ENCODE measurements around the gene KIT.

- TF ChIP-seq CTCF (IDR thresholded peaks at IDR 0.05 in 2 of 3, conservative IDR thresholded peaks at IDR 0.05 in 1 of 3; ENCODE audit: borderline replicate concordance in 1 of 3, insufficient read depth in 1 of 3, low read depth in 2 of 3, low read length in 2 of 3), result no peak
- TF ChIP-seq JUND (IDR thresholded peaks at IDR 0.05), result no peak
- no peak for TF ChIP-seq TCF7L2 (IDR thresholded peaks at IDR 0.05; ENCODE audit: borderline replicate concordance, extremely low read depth, insufficient read depth, insufficient read length)
- no peak for TF ChIP-seq POLR2AphosphoS5 (IDR thresholded peaks at IDR 0.05; ENCODE audit: low read depth, low read length)
- TF ChIP-seq EZH2 (IDR thresholded peaks at IDR 0.05), result no peak
- no peak for TF ChIP-seq POLR2A (IDR thresholded peaks at IDR 0.05; ENCODE audit: borderline replicate concordance, extremely low read depth, insufficient read depth, insufficient read length)
- no peak for TF ChIP-seq REST (IDR thresholded peaks at IDR 0.05; ENCODE audit: low read depth)
- no peak for TF ChIP-seq SP1 (IDR thresholded peaks at IDR 0.05; ENCODE audit: low read depth)
- no peak for TF ChIP-seq ATF3 (IDR thresholded peaks at IDR 0.05)
- TF ChIP-seq SIN3A (IDR thresholded peaks at IDR 0.05; ENCODE audit: low read depth), result no peak
These were observed 69.6 kb downstream of the KIT start for GRCh38 chr4:54727346-54727745.

All from HCT116 (cell line).